Measurements from ENCODE around the gene SNTB2.

SNTB2 gene

DNA sequence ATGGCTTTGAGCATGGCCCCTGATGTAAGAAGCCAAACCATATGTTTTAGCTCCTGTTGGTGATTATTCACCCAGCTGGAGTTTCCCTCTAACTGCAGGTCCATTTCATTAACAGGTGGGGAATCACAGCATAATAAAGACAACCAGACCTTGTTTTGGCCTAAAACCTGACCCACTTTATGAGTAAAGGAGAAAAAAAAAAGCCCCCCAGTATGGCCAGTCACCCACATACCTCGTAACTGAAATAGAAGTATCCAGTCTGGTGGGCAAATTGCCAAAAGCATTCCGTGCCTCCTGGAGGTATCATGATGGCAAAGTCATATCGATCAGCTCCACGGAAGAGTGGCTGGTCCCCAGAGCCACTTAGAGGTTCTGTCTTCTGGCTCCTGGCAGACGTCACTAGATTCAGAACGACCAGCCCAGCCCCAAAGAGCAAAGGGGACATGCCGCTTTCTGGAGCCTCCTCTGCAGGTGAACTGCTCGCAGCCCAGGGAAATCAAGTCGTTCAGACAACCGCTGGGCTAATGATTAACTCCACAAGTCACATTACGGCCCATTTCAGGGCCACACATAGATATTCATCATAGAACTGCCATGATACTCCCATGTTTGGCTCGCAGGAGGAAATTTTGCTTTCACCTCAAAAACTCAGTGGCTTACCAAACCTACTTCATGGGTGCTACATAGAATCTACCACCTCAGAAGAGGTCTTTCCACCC, 164.5 kb downstream of the SNTB2 start, which contains the start of gene TMED6:
Gene TMED6 (minus strand): TSS at position 478 of the 719 bp plus-strand sequence. CDS start 33 bp downstream, at position 445.
- H3K36me3 ChIP-seq (ENCODE audit: insufficient read depth, low read length) = no peaks in the 10 kb centered on the region; the same call in 1 of the 2 replicates
- no peaks in the 10 kb centered on the region for H3K9me3 ChIP-seq (ENCODE audit: control insufficient read depth, insufficient read depth, low read length)
- no peaks in the 10 kb centered on the region for H3K4me1 ChIP-seq (ENCODE audit: insufficient read depth, low read length)
- no peak within 1 kb of the TSS for H3K9ac ChIP-seq (ENCODE audit: low read depth, low read length)

Data from ES-I3 (cell line).